ENCODE measurements around the gene ABHD6.
"Not testable (repeated sequence)": the region's sequence is repeated elsewhere in the genome, so short reads cannot be mapped to it uniquely, and the experiment has no call there.

The ABHD6 gene

DNA sequence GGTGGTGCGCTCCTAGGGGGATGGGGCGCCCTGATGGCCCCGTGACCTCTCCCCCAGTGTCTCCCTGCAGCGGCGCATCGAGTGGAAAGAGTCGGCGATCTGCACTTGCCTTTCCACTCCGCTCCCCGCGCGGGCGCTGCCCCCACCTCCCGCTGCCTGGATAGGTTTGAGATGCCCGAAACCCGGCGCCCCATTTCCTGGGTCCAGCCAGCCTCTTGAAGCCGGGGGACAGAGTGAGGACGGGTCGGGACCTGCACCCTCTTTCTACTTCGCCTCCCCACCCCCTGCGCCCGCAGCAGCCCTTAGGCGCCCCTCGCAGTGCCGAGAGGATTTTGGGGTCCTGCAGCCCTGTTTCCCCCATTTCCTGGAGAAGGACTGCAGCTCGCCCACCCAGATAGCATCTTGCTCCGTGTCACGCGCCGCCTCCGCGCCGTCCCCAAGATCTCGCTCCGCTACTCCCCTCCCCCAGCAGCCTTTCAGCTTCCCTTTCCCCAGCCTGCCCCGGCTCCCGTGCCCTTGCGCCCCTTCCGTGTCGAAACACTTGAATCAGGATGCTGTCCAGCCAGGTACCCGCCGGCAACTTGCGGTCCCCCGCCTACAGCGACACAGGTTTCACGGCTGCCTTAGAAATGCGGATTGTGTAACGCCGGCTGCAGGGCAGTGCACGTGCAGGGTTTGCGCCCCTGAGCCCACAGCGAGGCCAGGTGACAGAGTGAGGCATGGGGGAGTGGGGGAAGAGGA is 519 bp downstream of the ABHD6 start:
- H3K4me3 ChIP-seq (ENCODE audit: low read length) = peak overlapping the region; percentile 79
- DNase-seq (ENCODE audit: low read depth, low spot score) = no peak

DNA sequence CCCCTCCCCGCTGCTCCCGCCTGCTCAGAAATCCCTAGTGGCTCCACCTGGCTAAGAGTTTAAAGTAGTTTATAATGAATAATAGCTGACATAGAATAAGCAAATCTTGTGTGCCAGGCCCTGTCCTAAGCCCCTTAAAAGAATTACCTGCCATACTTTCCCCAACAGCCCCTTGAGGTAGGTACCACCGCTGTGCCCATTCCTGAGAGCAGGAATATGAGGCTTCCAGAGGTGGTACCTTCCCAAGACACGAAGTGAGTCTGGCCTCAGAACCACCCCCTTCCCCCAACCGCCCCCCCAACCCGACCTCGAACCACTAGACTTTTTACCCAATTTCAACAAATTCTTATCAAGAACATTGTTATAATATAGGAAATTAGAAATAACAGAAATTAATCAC is 1.2 kb downstream of the ABHD6 start:
- no peak for DNase-seq (ENCODE audit: low read depth, low spot score)
- peak overlapping the region; percentile 79 for H3K4me3 ChIP-seq (ENCODE audit: low read length)

DNA sequence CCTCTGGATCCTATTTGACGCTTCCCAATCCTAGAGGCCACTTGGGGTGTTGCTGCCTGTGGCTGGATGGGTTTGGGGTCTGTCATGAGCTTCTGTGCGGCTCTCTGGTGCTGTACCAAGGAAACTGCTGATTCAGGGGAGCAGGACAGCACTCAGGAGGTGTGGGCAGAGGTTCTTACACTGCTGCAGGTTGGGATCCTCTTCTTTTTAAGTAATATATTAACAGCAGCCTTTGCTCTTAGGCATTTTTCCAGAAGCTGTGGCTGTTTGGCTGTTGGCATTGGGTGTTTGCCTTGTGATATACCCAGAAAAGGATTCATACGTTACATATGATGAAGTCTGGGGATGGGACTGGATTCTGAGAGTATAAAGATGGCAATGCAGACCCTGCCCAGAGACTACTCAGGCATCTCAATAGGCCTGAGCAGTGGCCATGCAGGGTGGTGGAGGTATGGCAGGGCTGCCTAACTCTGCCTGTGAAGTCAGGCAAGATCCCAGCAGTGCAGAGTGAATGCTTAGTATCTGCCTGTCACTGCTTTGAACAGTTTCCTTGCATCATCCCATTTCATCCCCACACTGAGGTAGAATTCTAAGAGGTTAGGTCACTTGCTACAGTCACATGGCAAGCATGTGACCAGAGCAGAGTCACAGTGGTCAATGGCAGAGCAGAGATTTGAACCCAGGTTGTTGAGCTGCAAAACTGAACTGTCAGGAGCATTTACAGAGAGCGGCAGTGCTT is 3.9 kb downstream of the ABHD6 start:
- DNase-seq (ENCODE audit: low read depth, low spot score) = no peak

DNA sequence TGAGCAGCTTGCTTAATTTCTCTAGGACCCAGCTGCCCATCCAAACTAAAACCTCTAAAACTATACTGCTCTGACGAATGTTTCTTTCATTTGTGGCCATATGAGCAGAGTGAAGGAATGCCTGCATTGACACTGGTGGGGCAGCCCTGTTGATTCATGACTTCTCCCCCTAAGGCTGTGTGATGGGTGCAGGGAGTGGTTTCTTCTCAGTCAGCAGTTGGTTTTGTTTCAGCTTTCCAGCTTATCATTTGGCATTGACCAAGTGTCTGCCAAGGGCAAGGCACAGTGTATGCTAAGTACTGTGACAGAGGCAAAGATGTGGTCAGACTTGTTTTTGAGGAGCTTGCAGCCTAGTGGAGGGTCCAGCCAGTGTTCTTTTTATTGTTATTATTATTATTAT is 4.7 kb downstream of the ABHD6 start:
- DNase-seq (ENCODE audit: low read depth, low spot score) = no peak
- no peak overlapping the region for H3K4me3 ChIP-seq (ENCODE audit: low read length)

More for the DNA sequence above, 3.9 kb downstream of the ABHD6 start:
- no peak overlapping the region for H3K4me3 ChIP-seq (ENCODE audit: low read length)

DNA sequence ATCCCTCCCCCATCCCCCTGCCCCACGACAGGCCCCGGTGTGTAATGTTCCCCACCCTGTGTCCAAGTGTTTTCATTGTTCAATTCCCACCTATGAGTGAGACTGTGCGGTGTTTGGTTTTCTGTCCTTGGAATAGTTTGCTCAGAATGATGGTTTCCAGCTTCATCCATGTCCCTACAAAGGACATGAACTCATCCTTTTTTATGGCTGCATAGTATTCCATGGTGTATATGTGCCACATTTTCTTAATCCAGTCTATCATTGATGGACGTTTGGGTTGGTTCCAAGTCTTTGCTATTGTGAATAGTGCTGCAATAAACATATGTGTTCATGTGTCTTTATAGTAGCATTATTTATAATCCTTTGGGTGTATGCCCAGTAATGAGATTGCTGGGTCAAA is 5.3 kb downstream of the ABHD6 start:
- not testable (repeated sequence) for H3K4me3 ChIP-seq (ENCODE audit: low read length); DNase-seq (ENCODE audit: low read depth, low spot score)

DNA sequence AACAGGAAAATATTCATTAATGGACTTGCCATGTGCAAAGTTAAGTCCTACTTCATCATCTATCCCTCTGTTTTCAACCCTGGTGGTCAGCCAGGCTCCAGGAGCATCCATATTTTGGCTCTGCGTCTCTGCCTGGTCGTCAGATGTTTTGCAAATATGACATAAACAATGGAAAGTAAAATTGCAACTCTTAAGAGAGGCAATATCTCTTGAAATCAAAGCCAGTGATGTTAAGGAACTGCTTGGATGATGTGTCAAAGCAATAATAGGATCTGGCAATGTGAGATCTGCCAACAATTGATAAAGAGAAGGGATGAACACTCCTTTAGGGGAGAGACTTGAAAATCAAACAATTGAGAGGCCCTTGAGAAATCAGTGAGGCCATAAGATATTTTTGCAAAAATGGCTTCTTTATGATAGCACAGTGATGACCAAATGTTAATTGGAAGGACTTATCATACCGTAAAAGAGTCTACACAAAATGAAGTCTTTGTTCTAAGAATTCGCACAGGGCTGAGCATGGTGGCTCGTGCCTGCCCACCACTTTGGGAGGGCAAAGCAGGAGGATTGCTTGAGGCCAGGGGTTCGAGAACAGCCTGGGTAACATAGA is 6.5 kb downstream of the ABHD6 start:
- H3K4me3 ChIP-seq (ENCODE audit: low read length) = no peak overlapping the region
- DNase-seq (ENCODE audit: low read depth, low spot score) = no peak

DNA sequence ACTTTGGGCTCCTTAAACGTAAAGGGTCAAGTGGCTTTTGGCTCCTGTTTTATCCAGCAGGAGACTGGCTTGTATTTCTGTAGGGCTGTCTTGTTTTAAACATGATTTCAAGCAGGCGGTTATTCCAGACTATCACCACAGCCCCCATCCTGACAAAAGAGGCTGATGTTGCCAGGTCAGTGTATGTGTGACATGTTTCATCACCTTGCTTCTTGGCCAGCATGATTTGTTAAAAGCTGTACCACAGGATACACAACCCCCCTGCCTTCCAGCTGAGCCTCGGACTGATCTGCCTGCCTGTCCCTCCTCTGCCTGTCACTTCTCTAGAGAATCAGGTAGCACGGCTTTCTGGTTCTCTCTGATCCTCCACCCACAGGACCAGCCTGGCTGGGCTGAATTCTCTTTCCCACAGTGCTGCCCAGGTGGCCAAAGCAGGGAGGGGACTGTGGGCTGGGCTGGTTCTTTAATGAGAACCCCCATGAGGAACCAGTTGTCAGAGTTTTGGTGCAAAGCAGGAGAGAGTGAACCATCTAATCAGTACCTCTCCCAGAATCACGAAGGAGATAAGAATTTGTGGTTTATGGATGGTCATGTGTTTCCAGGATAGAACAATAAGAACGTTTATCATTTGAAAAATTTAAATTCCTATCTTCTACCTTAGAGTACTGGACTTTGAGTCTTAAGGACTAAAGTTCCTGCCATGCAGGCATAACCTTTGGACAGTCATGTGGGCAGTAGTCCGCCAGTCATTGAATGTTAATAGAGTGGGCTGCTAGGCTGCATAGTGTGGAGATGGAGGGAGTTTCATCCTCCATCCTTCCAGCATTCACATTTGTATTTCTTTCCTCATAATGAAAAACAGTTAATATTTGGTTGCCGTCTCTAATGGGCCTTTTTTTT is 8.8 kb downstream of the ABHD6 start:
- H3K4me3 ChIP-seq (ENCODE audit: low read length) = no peak overlapping the region

DNA sequence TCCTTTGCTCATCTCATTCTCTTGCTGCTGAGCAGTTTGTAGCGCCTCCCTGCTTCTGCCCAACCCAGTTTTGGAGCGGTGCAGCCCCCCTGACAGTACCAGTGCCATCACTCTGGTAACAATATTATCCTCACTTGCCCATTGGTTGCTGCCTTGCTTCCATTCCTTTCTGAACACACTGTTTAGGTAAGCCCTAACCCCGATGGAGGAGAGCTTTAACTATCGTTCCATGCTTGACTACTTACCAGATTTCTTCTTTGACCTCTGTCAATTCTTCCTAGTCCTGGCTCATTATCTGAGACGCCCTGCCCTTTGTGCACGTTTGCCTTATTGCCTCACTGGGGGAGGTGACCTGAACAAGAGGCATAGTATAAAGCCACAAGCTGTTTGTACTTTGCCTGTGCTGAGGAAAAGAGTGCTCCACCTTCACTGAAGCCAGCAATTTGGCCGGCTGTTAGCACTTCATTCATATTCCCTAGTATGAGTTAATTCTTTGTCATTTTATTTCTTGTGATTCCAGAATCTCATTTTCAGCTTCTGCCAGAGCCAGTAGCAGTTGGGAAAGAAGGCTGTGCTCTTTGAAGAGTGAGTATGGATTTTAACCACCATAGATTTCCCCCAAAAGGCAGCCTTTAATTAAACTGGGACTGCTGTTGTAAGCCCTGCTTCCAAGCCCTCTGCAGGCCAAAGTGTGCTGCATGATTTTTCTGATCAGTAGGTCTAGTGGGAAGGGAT is 11.9 kb downstream of the ABHD6 start:
- no peak for DNase-seq (ENCODE audit: low read depth, low spot score)
- no peak overlapping the region for H3K4me3 ChIP-seq (ENCODE audit: low read length)

More for the DNA sequence above, 8.8 kb downstream of the ABHD6 start:
- no peak for DNase-seq (ENCODE audit: low read depth, low spot score)

DNA sequence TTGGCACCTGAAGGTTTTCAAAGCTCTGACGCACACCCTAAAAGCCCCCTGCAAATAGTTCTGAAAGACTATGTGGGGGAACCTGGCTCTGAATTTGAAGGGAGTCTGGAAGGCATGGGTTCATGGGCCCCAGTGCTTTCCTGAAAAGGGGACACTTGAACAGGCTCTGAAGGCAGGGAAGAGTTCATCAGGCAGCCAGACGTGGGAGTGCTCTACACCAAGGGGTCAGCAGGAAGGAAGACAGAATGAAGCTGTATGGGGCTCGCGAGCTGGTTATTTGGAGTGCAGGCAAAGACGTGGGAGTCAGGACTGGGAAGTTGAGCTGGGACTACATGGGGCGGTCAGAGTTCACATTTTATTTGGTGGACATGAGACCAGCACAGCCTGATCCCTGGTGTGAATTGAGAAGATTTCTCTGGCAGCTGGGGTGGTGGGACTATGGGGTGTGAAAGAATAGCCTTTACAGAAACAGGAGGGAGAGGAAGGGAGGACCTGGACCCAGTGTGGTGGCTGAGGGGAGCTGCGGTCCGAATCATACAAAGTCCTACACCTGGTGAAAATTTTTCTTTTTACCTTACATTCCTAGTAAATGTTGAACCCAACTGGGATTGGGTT is 12.6 kb downstream of the ABHD6 start:
- no peak overlapping the region for H3K4me3 ChIP-seq (ENCODE audit: low read length)
- DNase-seq (ENCODE audit: low read depth, low spot score) = no peak

DNA sequence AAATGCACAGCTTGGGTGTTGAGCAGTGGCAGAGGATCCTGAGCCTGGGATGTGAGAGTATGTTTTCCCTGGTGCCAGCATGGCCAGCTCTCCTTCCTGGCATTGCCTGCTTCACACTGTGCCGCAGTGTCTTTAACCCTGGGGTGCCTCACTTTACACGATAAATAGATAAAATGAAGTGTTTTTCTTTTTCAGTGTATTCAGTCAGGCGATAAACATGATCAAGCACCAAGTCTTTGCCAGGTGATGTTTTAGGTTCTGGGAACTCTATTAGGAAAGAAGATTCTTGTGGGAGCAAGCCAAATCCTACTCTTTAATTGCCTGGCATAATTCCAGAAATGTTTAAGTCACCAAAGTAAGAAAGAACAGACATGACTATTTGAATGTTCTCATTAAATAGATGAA is 14.0 kb downstream of the ABHD6 start:
- DNase-seq (ENCODE audit: low read depth, low spot score) = no peak
- H3K4me3 ChIP-seq (ENCODE audit: low read length) = no peak overlapping the region

DNA sequence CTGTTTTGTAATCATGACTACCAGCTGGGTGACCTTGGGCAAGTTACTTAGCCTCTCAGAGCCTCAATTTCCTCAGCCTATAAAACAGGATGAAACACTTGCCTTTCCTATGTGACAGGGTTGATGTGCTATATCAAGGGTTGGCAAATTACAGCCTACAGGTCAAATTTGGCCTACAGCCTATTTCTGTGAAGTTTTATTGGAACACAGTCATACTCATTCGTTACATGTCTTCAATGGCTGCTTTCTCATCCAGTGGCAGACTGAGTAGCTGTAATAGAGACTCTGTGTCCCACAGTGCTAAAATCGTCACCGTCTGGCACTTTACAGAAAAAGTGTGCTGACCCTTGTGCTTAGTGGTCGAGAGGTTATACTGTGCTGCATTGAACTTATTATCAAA is 16.6 kb downstream of the ABHD6 start:
- DNase-seq (ENCODE audit: low read depth, low spot score) = no peak
- H3K4me3 ChIP-seq (ENCODE audit: low read length) = no peak overlapping the region

DNA sequence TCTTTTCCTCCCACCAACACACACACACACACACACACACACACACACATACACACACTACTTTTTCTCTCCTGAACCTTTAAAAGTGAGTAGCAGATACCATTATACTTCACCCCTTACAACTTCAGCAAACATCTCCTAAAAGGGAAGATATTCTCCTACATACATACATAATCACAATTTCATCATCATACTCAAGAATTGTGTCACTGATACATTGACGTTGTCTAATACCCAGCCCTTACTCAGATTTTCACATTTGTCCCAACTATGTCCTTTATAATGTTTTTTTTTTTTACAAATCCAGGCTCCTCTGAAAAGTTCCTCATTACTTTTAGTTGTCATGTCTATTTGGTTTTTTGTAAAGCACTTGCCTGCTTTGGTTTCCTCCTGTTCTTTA is 18.5 kb downstream of the ABHD6 start:
- no peak for DNase-seq (ENCODE audit: low read depth, low spot score)

DNA sequence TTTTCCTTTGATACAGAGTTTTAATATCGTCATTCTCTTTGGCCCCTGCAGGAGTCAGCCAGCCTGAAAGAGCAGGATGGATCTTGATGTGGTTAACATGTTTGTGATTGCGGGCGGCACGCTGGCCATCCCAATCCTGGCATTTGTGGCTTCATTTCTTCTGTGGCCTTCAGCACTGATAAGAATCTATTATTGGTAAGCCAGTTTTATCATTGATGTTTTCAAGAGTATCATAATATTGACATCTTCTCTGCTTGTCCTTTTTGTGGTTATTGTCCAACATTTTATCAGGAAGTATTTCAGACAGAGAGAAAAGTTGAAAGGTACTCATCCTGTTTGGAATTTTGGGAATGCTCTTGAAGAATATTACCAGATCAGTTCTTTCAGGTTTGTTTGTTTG is 18.9 kb downstream of the ABHD6 start:
- no peak for DNase-seq (ENCODE audit: low read depth, low spot score)
- no peak overlapping the region for H3K4me3 ChIP-seq (ENCODE audit: low read length)

More for the DNA sequence above, 18.5 kb downstream of the ABHD6 start:
- no peak overlapping the region for H3K4me3 ChIP-seq (ENCODE audit: low read length)

DNA sequence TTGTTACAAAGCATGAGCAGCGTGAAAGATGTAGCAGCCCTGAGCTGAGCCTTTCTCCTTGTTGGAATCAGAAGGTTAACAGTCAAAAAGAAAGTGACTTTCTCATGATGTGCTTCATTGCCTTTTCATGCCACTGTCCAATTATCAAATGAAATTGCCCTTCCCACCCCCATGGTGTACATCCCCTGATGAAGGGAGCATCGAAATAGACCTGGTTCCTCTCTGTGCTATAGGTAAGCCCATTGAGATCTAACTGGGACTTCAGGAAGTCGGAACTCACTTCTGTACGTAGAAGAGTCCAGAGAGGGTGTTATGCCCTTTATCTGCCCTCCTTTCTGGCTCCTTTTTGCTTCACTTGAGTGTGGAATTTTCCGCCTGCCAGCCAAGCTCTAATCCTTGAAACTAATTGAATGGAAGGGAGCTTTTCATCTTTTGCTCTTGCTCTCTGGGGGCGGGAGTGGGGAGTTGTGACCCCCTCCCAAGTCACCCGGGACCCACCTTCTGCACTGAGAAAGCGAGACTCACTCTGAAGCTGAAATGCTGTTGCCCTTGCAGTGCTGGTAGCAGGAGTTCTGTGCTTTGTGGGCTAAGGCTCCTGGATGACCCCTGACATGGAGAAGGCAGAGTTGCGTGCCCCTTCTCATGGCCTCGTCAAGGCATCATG is 20.9 kb downstream of the ABHD6 start:
- no peak overlapping the region for H3K4me3 ChIP-seq (ENCODE audit: low read length)
- DNase-seq (ENCODE audit: low read depth, low spot score) = no peak

DNA sequence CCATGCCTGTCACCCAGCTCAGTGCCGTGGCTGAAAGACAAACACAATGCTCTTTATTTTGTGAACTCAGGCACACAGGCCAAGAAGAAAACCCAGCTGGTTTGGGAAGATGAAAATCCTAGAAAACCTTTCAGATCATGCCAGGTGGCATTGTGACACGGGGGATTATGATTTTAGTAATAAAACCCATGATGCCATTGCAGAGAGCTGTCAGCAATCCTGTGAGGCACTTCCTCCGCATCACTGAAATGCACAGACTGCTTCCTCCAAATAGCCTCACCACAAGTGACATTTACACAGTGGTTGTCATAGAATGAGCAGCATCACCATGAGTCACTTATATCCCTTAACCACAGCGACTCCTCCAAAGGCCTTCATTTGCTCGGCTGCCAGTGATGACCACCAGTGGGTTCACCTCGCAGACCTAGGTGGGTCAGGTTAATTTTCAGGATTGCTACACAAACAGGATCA is 22.7 kb downstream of the ABHD6 start:
- H3K4me3 ChIP-seq (ENCODE audit: low read length) = no peak overlapping the region
- no peak for DNase-seq (ENCODE audit: low read depth, low spot score)

DNA sequence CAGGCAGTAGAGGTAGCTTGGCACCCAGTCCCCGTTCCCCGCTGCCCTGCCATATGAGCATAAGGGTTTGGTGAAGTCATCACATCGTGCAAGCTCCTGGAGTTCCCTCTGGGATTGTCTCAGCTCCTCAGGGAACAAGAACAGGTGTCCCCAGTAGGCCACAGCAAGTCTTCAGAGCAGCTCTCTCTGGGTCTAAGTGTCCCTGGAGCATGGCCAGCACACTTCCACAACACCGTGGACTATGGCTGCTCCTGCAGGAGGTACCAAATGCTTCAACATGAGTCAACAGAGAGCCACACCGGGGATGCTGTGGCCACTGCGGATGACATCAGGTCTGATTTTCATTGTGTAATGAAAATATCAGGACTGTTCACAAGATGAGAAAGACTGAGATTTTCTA is 23.1 kb downstream of the ABHD6 start:
- no peak for DNase-seq (ENCODE audit: low read depth, low spot score)
- no peak overlapping the region for H3K4me3 ChIP-seq (ENCODE audit: low read length)

DNA sequence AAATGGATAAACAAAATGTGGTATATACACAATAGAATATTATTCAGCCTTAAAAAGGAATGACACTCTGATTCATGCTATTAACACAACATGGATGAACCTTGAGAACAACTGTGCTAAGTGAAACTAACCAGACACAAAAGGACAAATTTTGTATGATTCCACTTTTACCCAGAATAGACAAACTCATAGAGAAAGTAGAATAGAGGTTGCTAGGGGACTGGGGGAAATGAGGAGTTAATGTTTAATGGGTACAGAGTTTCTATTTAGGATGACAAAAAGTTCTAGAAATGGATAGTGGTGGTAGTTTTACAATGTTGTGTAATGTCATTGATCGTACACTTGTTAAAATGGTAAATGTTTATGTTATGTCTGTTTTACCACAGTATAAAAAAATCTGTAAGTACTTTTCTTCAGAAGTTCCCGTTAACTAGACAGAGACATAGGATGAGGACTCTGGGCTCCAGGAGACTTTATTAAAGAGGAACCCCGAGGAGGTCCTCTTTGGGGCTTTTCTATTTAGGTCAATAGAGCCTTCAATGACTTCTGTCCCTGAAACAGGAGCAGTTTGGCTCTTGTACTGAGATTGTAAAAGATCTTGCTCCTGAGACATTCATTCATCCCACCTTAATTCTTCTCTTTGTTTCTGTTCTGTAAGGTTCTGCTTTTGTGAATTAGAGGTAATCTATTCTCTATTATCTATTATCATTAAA is 24.5 kb downstream of the ABHD6 start:
- no peak for DNase-seq (ENCODE audit: low read depth, low spot score)
- H3K4me3 ChIP-seq (ENCODE audit: low read length) = no peak overlapping the region
